Smooth muscle cell (in vitro differentiated cells): ENCODE measurements around the gene CRYGN. TPM values are rescaled to one million over a fixed set of nuclear protein-coding genes. Genes with fewer than 3 reads are reported as not detected.

ENCODE experiments used
- DNase-seq: peaks from one replicate; lab custom pipeline; 2025; ENCODE audit not compliant: unreplicated experiment; lab: John Stamatoyannopoulos, UW
- H2AFZ ChIP-seq: fragments of 200-600 bp; sonication (generic); 2 replicates; pipeline ENCODE4 v1.6.0; 2016; ENCODE audit warnings: antibody characterized with exemption, low read depth, mild to moderate bottlenecking
- H3F3A ChIP-seq: fragments of 200-600 bp; sonication (generic); 2 replicates; pipeline ENCODE4 v1.6.0; 2017; ENCODE audit warnings: antibody characterized with exemption, low read depth
- H3K27ac ChIP-seq: fragments of 200-600 bp; sonication (generic); 2 replicates; pipeline ENCODE4 v1.5.1; 2016; ENCODE audit warnings: low read depth, mild to moderate bottlenecking
- H3K27me3 ChIP-seq: fragments of 200-600 bp; sonication (generic); 2 replicates; pipeline ENCODE4 v1.6.1; 2016; ENCODE audit warnings: low read depth, mild to moderate bottlenecking
- H3K36me3 ChIP-seq: fragments of 200-600 bp; sonication (generic); 2 replicates; pipeline ENCODE4 v1.5.1; 2016; ENCODE audit warnings: low read depth
- H3K4me1 ChIP-seq: fragments of 200-600 bp; sonication (generic); 2 replicates; pipeline ENCODE4 v1.5.1; 2016; ENCODE audit warnings: low read depth
- H3K4me2 ChIP-seq: fragments of 200-600 bp; sonication (generic); 2 replicates; pipeline ENCODE4 v1.6.0; 2016; ENCODE audit warnings: mild to moderate bottlenecking
- H3K4me3 ChIP-seq: fragments of 200-600 bp; sonication (generic); 2 replicates; pipeline ENCODE4 v1.5.1; 2016; ENCODE audit warnings: mild to moderate bottlenecking
- H3K79me2 ChIP-seq: fragments of 200-600 bp; sonication (generic); 2 replicates; pipeline ENCODE4 v1.6.0; 2016; ENCODE audit warnings: low read depth, mild to moderate bottlenecking
- H3K9ac ChIP-seq: fragments of 200-600 bp; sonication (generic); 2 replicates; pipeline ENCODE4 v1.6.0; 2016; ENCODE audit warnings: low read depth
- H3K9me3 ChIP-seq: fragments of 200-600 bp; sonication (generic); replicated peaks from 2 replicates; pipeline ENCODE4 v1.5.1; 2016; ENCODE audit warnings: low read depth
- H4K20me1 ChIP-seq: fragments of 200-600 bp; sonication (generic); 2 replicates; pipeline ENCODE4 v1.6.0; 2016; ENCODE audit warnings: low read depth
- CTCF ChIP-seq: fragments of 200-600 bp; sonication (generic); IDR thresholded peaks from 2 replicates; pipeline ENCODE4 v1.5.1; 2017; ENCODE audit warnings: borderline replicate concordance, mild to moderate bottlenecking, antibody characterized with exemption; ENCODE audit not compliant: insufficient read depth, poor library complexity, severe bottlenecking
- WGBS: methylation state at CpG from one replicate; pipeline ENCODE4 v1.1.7; 2016; ENCODE audit warnings: low lambda C conversion rate; 5-methylcytosine and 5-hydroxymethylcytosine counted together
- polyA plus RNA-seq: library from polyadenylated mRNA; unstranded; fragments of >200 nt; fragmentation: Nextera tagmentation; extraction: Ambion mirVana; gene quantifications from 2 replicates; pipeline ENCODE4 v1.2.1, GENCODE V29; 2016
- total RNA-seq: library from RNA; depleted of rRNA; stranded (reverse); fragments of >200 nt; gene quantifications from 2 replicates; pipeline ENCODE4 v1.2.3, GENCODE V29; 2014

The CRYGN gene
- total and polyA plus RNA-seq, 2 experiments from 2014 or later, result 0.13 TPM; not detected in 1

DNA sequence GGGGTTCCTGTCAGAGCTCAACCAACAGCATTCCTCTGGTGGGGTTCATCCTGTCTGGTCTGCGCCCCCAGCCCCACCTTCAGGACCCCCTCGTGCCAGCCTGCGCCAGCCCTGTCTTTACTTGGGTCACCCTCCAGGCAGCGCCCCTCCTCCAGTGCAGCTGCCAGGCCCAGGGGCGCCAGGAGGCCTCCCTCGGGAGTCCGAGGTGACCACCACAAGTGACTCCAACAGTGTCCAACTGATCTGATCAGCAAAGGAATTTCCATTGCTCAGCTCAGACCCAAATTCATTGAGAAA is 40.7 kb downstream of the CRYGN start:
- Histone ChIP-seq H3K9me3 (no peaks in the 10 kb centered on the region), H3K36me3 (no peaks in the 10 kb centered on the region), H2AFZ (no peak overlapping the region), H3F3A (no peaks in the 10 kb centered on the region), H3K4me1 (peaks cover 3% of the 10 kb centered on the region), H3K9ac (no peak overlapping the region), H3K27me3 (no peaks in the 10 kb centered on the region), H3K79me2 (no peaks in the 10 kb centered on the region), H3K4me3 (no peak overlapping the region), H3K27ac (no peak overlapping the region), H4K20me1 (no peaks in the 10 kb centered on the region), H3K4me2 (no peak overlapping the region)
- DNase-seq, result no peak
- no peak for TF ChIP-seq CTCF
- WGBS, result 95% methylated on average over 7 of the region's 7 CpGs

- Histone ChIP-seq H3K9ac (no peak overlapping the region), H3K36me3 (no peaks in the 10 kb centered on the region), H3K27me3 (no peaks in the 10 kb centered on the region), H3F3A (no peaks in the 10 kb centered on the region), H3K4me3 (no peak overlapping the region), H3K9me3 (no peaks in the 10 kb centered on the region), H3K4me2 (no peak overlapping the region), H3K4me1 (peaks cover 3% of the 10 kb centered on the region), H2AFZ (no peak overlapping the region), H3K79me2 (no peaks in the 10 kb centered on the region), H4K20me1 (no peaks in the 10 kb centered on the region), H3K27ac (no peak overlapping the region)
- 93% methylated on average over 19 of the region's 19 CpGs for WGBS
- no peak for TF ChIP-seq CTCF
- no peak for DNase-seq
Observed at GRCh38 chr7:151398446-151399304, 41.3 kb downstream of the CRYGN start.

- Histone ChIP-seq H3K27me3 (no peaks in the 10 kb centered on the region), H3K79me2 (no peaks in the 10 kb centered on the region), H4K20me1 (no peaks in the 10 kb centered on the region), H3K27ac (no peak overlapping the region), H3K4me1 (peaks cover 3% of the 10 kb centered on the region), H3K4me3 (no peak overlapping the region), H3K9me3 (no peaks in the 10 kb centered on the region), H2AFZ (no peak overlapping the region), H3F3A (no peaks in the 10 kb centered on the region), H3K36me3 (no peaks in the 10 kb centered on the region), H3K9ac (no peak overlapping the region), H3K4me2 (no peak overlapping the region)
- no peak for TF ChIP-seq CTCF
- 90% methylated on average over 12 of the region's 13 CpGs for WGBS
- no peak for DNase-seq
Observed at GRCh38 chr7:151397026-151397425, 42.9 kb downstream of the CRYGN start.
